ENCODE data around the gene KDM4B.
"Not testable (repeated sequence)": the region's sequence is repeated elsewhere in the genome, so short reads cannot be mapped to it uniquely, and the experiment has no call there.

Gene KDM4B

GRCh38 chr19:5188548-5189317 lies 219.8 kb downstream of the KDM4B start:
- Histone ChIP-seq H3K4me1 (ENCODE audit: control insufficient read depth, insufficient read depth, low read length) (peaks cover 2% of the 10 kb centered on the region; the same call in 1 of the 2 replicates), H3K9me3 (ENCODE audit: control insufficient read depth, insufficient read depth, low read length) (no peaks in the 10 kb centered on the region), H3K27ac (ENCODE audit: low read length) (no peak overlapping the region), H3K36me3 (ENCODE audit: control insufficient read depth, insufficient read depth, low read length) (no peaks in the 10 kb centered on the region), H3K4me3 (ENCODE audit: low read length) (no peak overlapping the region), H3K27me3 (ENCODE audit: control insufficient read depth, insufficient read depth, low read length) (no peaks in the 10 kb centered on the region)
- no CpG with 5 or more reads among the region's 19 CpGs for WGBS (ENCODE audit: insufficient coverage, insufficient read length)
- DNase-seq (ENCODE audit: low read depth, low spot score), result no peak

- DNase-seq (ENCODE audit: low read depth, low spot score), result no peak
- H3K4me1 ChIP-seq (ENCODE audit: control insufficient read depth, insufficient read depth, low read length), result peaks cover 2% of the 10 kb centered on the region; the same call in 1 of the 2 replicates
- no peaks in the 10 kb centered on the region for H3K9me3 ChIP-seq (ENCODE audit: control insufficient read depth, insufficient read depth, low read length)
- H3K27ac ChIP-seq (ENCODE audit: low read length), result no peak overlapping the region
- no peaks in the 10 kb centered on the region for H3K36me3 ChIP-seq (ENCODE audit: control insufficient read depth, insufficient read depth, low read length)
- no peaks in the 10 kb centered on the region for H3K27me3 ChIP-seq (ENCODE audit: control insufficient read depth, insufficient read depth, low read length)
- WGBS (ENCODE audit: insufficient coverage, insufficient read length), result 100% methylated on average over 1 of the region's 6 CpGs
- no peak overlapping the region for H3K4me3 ChIP-seq (ENCODE audit: low read length)
Observed at GRCh38 chr19:5189318-5189607, 220.3 kb downstream of the KDM4B start.

DNA sequence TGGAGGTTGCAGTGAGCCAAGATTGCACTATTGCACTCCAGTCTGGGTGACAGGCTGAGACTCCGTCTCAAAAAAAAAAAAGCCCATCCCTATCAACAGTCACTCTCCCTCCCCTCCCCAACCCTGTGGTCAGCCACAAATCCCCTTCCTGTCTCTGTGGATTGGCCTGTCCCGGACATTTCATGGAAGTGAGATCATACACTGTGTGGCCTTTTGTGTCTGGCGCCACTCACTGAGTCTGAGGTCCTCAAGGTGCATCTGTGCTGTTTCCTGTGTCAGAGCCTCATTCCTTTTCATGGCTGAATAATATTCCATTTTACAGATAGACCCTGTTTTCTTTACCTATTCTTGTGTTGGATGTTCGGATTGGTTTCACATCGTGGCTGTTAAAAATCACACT lies 222.2 kb downstream of the KDM4B start:
- H3K4me3 ChIP-seq (ENCODE audit: low read length), result no peak overlapping the region

GRCh38 chr19:5192568-5192967 lies 223.7 kb downstream of the KDM4B start:
- Histone ChIP-seq H3K4me3 (ENCODE audit: low read length) (no peak overlapping the region), H3K36me3 (ENCODE audit: control insufficient read depth, insufficient read depth, low read length) (no peaks in the 10 kb centered on the region), H3K9me3 (ENCODE audit: control insufficient read depth, insufficient read depth, low read length) (no peaks in the 10 kb centered on the region), H3K27ac (ENCODE audit: low read length) (no peak overlapping the region), H3K4me1 (ENCODE audit: control insufficient read depth, insufficient read depth, low read length) (peaks cover 2% of the 10 kb centered on the region; the same call in 1 of the 2 replicates), H3K27me3 (ENCODE audit: control insufficient read depth, insufficient read depth, low read length) (no peaks in the 10 kb centered on the region)
- DNase-seq (ENCODE audit: low read depth, low spot score), result no peak
- no CpG with 5 or more reads among the region's 5 CpGs for WGBS (ENCODE audit: insufficient coverage, insufficient read length)

More for the DNA sequence above, 222.2 kb downstream of the KDM4B start:
- Histone ChIP-seq H3K9me3 (ENCODE audit: control insufficient read depth, insufficient read depth, low read length) (no peaks in the 10 kb centered on the region), H3K27me3 (ENCODE audit: control insufficient read depth, insufficient read depth, low read length) (no peaks in the 10 kb centered on the region), H3K27ac (ENCODE audit: low read length) (no peak overlapping the region), H3K36me3 (ENCODE audit: control insufficient read depth, insufficient read depth, low read length) (no peaks in the 10 kb centered on the region), H3K4me1 (ENCODE audit: control insufficient read depth, insufficient read depth, low read length) (peaks cover 2% of the 10 kb centered on the region; the same call in 1 of the 2 replicates)
- WGBS (ENCODE audit: insufficient coverage, insufficient read length), result no CpG with 5 or more reads among the region's 5 CpGs
- no peak for DNase-seq (ENCODE audit: low read depth, low spot score)

DNA sequence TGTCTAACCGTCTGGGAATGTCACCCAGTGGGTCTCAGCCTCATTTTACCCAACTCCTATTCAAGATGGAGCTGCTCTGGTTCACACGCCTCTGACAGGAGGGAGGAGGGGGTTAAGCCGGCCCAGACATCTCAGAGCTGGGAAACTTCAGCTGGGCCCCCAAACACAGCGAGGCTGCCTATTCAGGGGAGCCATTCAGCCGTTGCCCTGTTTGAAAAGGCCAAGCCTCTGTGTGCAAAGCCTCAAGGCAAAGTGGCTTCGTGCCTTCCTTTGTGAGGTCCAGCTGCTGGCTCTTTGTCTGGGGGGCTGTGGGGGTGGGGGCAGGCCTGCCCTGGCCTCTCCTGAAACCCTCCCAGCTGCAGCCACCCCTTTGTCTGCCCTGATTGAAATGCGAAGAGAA lies 224.3 kb downstream of the KDM4B start:
- H3K4me1 ChIP-seq (ENCODE audit: control insufficient read depth, insufficient read depth, low read length), result peaks cover 2% of the 10 kb centered on the region; the same call in 1 of the 2 replicates
- DNase-seq (ENCODE audit: low read depth, low spot score), result peak; percentile 52
- no peak overlapping the region for H3K4me3 ChIP-seq (ENCODE audit: low read length)
- WGBS (ENCODE audit: insufficient coverage, insufficient read length), result no CpG with 5 or more reads among the region's 7 CpGs
- no peaks in the 10 kb centered on the region for H3K9me3 ChIP-seq (ENCODE audit: control insufficient read depth, insufficient read depth, low read length)
- H3K27ac ChIP-seq (ENCODE audit: low read length), result no peak overlapping the region
- no peaks in the 10 kb centered on the region for H3K36me3 ChIP-seq (ENCODE audit: control insufficient read depth, insufficient read depth, low read length)
- no peaks in the 10 kb centered on the region for H3K27me3 ChIP-seq (ENCODE audit: control insufficient read depth, insufficient read depth, low read length)

DNA sequence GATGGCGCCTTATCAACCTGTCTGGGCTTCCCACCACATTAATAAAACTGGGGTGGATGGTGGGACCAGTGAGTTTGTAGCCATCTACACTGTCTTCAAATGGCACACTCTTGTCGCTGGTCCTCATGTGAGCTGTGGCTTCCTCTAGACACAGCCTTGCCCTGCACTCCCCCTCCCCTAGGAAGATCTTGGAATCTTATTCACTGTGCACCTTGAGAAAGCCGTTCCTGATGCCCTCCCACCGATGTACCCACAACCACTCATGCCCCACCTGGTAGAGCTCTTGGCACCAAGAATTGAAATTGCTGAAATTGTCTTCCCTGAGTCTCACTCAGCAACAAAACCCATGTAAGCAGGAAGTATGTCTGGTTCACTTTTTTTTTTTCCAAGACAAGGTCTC lies 225.7 kb downstream of the KDM4B start:
- Histone ChIP-seq H3K27me3 (ENCODE audit: control insufficient read depth, insufficient read depth, low read length) (no peaks in the 10 kb centered on the region), H3K27ac (ENCODE audit: low read length) (no peak overlapping the region), H3K4me1 (ENCODE audit: control insufficient read depth, insufficient read depth, low read length) (peaks cover 2% of the 10 kb centered on the region; the same call in 1 of the 2 replicates), H3K36me3 (ENCODE audit: control insufficient read depth, insufficient read depth, low read length) (no peaks in the 10 kb centered on the region), H3K9me3 (ENCODE audit: control insufficient read depth, insufficient read depth, low read length) (no peaks in the 10 kb centered on the region), H3K4me3 (ENCODE audit: low read length) (no peak overlapping the region)
- no CpG with 5 or more reads among the region's 4 CpGs for WGBS (ENCODE audit: insufficient coverage, insufficient read length)
- DNase-seq (ENCODE audit: low read depth, low spot score), result no peak

- not testable (repeated sequence) for H3K9me3 ChIP-seq (ENCODE audit: control insufficient read depth, insufficient read depth, low read length); H3K27me3 ChIP-seq (ENCODE audit: control insufficient read depth, insufficient read depth, low read length); H3K4me1 ChIP-seq (ENCODE audit: control insufficient read depth, insufficient read depth, low read length); DNase-seq (ENCODE audit: low read depth, low spot score); H3K27ac ChIP-seq (ENCODE audit: low read length); H3K4me3 ChIP-seq (ENCODE audit: low read length); H3K36me3 ChIP-seq (ENCODE audit: control insufficient read depth, insufficient read depth, low read length)
- WGBS (ENCODE audit: insufficient coverage, insufficient read length), result no CpG with 5 or more reads among the region's 3 CpGs
Observed at GRCh38 chr19:5195587-5195986, 226.7 kb downstream of the KDM4B start.

DNA sequence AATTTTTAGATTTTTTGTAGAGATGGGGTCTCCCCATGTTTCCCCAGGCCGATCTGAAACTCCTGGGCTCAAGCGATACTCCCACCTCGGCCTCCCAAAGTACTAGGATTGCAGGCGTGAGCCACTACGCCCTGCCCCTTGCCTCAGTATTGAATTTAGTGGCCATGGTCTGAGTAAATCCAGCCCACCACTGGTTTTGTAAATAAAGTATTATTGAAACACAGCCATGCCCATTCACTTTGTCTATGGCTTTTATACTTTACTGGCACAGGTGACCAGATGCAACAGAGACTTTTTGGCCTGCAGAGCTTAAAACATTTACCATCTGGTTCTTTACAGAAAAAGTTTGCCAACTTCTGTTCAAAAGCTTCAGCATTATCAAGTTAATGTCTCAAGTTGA lies 227.9 kb downstream of the KDM4B start:
- H3K9me3 ChIP-seq (ENCODE audit: control insufficient read depth, insufficient read depth, low read length), result no peaks in the 10 kb centered on the region
- no peak overlapping the region for H3K4me3 ChIP-seq (ENCODE audit: low read length)
- no CpG with 5 or more reads among the region's 5 CpGs for WGBS (ENCODE audit: insufficient coverage, insufficient read length)
- no peak overlapping the region for H3K27ac ChIP-seq (ENCODE audit: low read length)
- H3K4me1 ChIP-seq (ENCODE audit: control insufficient read depth, insufficient read depth, low read length), result peaks cover 2% of the 10 kb centered on the region; the same call in 1 of the 2 replicates
- H3K36me3 ChIP-seq (ENCODE audit: control insufficient read depth, insufficient read depth, low read length), result no peaks in the 10 kb centered on the region
- H3K27me3 ChIP-seq (ENCODE audit: control insufficient read depth, insufficient read depth, low read length), result no peaks in the 10 kb centered on the region
- no peak for DNase-seq (ENCODE audit: low read depth, low spot score)

DNA sequence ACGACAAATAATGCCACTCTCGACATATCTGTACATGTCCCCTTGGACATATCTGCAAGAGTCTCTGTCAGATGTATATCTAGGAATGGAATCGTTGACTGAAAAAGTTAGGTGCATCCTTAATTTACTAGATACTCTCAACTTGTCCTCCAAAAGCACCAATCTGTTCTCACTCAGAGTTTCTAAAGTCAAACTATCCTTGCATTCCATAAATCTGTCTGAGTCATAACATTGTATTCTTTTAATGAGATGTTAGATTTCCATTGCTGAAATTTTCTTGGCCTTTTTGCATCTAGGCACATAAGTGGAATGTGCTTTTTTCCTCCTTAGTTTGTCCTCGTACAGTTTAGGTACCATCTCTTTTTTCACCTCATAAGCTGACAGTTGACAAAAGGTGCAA lies 231.9 kb downstream of the KDM4B start:
- no peaks in the 10 kb centered on the region for H3K36me3 ChIP-seq (ENCODE audit: control insufficient read depth, insufficient read depth, low read length)
- H3K9me3 ChIP-seq (ENCODE audit: control insufficient read depth, insufficient read depth, low read length), result no peaks in the 10 kb centered on the region
- H3K27me3 ChIP-seq (ENCODE audit: control insufficient read depth, insufficient read depth, low read length), result no peaks in the 10 kb centered on the region
- no peak overlapping the region for H3K27ac ChIP-seq (ENCODE audit: low read length)
- WGBS (ENCODE audit: insufficient coverage, insufficient read length), result no CpG with 5 or more reads among the region's 4 CpGs
- no peaks in the 10 kb centered on the region for H3K4me1 ChIP-seq (ENCODE audit: control insufficient read depth, insufficient read depth, low read length)
- H3K4me3 ChIP-seq (ENCODE audit: low read length), result no peak overlapping the region
- no peak for DNase-seq (ENCODE audit: low read depth, low spot score)

- H3K9me3 ChIP-seq (ENCODE audit: control insufficient read depth, insufficient read depth, low read length), result no peaks in the 10 kb centered on the region
- H3K4me1 ChIP-seq (ENCODE audit: control insufficient read depth, insufficient read depth, low read length), result no peaks in the 10 kb centered on the region
- no peak for DNase-seq (ENCODE audit: low read depth, low spot score)
- H3K36me3 ChIP-seq (ENCODE audit: control insufficient read depth, insufficient read depth, low read length), result peaks cover 2% of the 10 kb centered on the region
- WGBS (ENCODE audit: insufficient coverage, insufficient read length), result no CpG with 5 or more reads among the region's 4 CpGs
- H3K4me3 ChIP-seq (ENCODE audit: low read length), result no peak overlapping the region
- H3K27ac ChIP-seq (ENCODE audit: low read length), result no peak overlapping the region
- no peaks in the 10 kb centered on the region for H3K27me3 ChIP-seq (ENCODE audit: control insufficient read depth, insufficient read depth, low read length)
Observed at GRCh38 chr19:5202553-5202952, 233.6 kb downstream of the KDM4B start.
